GM12874 (cell line): ENCODE measurements around the gene RCOR1.

Experiments used
- TF ChIP-seq, protein P1 (sequence below): IDR thresholded peaks from 2 replicates; pipeline ENCODE4 v1.5.1; 2011; ENCODE audit warnings: low read depth, mild to moderate bottlenecking, control low read depth, low read length, moderate library complexity; ENCODE audit not compliant: insufficient read depth

Gene RCOR1

DNA sequence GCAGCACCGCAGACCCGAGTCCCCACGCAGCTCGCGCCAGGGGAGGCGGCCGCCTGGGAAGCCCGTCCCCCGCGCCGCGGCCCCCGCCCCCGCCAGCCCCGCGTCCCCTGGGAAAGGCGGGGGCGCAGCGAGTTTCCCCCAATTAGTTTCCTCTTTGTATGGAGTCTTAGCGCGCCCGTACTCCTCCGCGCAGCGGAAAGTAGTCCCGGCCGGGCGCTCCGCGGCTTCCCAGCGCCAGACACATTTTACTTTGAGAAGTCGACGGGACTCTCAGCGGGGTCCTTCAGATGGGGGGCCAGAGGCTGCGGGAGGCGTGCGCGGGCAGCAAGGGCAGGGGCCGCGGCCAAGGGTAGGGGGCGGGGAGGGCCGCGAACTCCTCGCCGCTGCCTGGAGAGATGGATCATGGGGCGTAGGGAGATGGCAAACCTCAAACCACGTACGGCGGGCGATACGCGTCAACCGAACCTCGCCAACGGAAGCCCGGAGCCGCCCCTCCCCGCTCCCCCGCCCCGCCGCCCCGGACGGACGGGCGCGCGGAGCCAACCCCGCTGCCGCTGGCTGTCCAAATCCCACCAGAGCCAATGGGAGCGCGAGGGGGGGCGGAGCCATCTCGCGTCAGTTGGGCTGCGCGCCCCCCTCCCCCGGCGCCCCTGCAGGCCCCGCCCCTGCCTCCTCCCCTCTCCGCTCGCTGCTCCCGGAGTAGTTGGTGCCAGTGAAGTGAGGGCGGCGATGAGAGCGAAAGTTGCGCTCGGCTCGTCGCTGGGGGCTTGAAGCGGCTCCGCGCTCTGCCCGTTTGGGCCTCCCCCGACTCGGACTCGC lies at the start of gene RCOR1:
Gene RCOR1 (plus strand): TSS at position 706 of the 819 bp plus-strand sequence. CDS start 238 bp downstream, outside the sequence.
- TF ChIP-seq, protein P1, sequence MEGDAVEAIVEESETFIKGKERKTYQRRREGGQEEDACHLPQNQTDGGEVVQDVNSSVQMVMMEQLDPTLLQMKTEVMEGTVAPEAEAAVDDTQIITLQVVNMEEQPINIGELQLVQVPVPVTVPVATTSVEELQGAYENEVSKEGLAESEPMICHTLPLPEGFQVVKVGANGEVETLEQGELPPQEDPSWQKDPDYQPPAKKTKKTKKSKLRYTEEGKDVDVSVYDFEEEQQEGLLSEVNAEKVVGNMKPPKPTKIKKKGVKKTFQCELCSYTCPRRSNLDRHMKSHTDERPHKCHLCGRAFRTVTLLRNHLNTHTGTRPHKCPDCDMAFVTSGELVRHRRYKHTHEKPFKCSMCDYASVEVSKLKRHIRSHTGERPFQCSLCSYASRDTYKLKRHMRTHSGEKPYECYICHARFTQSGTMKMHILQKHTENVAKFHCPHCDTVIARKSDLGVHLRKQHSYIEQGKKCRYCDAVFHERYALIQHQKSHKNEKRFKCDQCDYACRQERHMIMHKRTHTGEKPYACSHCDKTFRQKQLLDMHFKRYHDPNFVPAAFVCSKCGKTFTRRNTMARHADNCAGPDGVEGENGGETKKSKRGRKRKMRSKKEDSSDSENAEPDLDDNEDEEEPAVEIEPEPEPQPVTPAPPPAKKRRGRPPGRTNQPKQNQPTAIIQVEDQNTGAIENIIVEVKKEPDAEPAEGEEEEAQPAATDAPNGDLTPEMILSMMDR = no peak

DNA sequence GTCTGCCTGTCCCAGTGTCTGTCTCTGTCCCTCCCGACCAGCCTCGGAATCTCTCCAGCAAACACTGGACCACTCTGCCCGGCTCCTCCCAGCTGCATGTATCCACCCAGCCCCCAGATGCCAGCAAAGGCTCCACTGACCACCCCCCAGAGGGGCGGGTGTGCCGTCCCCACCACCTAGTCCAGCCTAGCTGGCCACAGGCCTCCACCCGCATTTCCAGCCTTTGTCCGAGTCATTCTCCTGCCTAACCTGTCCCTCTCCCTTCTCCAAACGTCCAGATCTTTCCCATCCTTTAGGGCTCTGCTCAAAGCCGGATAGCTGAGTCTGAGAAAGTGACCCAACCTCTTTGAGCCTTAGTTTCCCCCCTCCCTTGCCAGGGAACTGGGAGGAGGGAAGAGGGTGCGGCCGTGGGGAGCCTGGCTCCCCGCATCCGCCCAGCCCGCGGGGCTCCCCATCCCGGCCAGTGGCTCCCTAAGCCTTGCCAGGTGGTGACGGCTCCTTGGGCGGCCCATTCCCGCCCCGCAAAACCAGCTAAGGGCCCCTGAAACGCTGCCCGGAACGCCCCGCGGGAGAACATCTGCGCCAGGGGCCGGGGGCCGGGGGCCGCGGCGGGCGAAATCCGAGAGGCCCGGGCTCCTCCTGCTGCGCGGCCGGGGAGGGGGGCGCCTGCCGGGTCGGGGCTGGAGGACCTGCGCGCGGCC lies 48.3 kb upstream of the RCOR1 start:
- TF ChIP-seq, protein P1 = no peak

DNA sequence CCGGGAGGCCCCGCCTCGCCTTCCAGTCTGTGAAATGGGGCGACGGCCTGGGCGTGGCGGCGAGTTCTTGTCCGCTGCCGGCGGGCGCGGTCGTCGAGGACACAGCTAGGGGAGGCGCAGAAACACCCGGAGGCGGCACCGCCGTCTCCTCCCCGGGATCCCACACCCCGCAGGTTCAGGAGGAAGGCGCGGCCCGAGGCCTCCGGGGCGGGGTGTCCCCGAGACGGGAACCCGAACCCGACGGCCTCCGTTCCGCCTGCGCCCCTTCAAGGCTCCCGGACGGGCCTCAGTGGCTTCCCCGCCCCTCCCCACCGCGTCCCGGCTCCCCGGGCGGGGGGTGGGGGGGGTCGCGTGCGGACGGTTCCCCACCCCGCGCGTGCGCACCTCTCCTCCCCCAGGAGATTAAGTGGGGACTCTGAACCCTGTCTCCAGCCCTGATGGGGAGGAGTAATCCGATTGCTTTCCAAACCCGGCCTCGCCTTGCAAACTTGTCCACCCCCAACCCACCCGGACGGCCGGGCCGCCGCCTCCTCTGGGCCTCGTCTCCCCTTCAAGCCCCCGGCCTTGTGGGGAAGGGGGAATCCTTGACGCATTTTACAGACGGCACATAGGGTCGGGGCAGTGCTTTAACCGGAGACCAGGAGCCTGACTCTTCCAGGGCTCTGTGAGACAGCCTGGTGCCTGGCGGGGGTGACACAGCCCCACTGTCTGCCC lies 47.5 kb upstream of the RCOR1 start:
- TF ChIP-seq, protein P1 = no peak

DNA sequence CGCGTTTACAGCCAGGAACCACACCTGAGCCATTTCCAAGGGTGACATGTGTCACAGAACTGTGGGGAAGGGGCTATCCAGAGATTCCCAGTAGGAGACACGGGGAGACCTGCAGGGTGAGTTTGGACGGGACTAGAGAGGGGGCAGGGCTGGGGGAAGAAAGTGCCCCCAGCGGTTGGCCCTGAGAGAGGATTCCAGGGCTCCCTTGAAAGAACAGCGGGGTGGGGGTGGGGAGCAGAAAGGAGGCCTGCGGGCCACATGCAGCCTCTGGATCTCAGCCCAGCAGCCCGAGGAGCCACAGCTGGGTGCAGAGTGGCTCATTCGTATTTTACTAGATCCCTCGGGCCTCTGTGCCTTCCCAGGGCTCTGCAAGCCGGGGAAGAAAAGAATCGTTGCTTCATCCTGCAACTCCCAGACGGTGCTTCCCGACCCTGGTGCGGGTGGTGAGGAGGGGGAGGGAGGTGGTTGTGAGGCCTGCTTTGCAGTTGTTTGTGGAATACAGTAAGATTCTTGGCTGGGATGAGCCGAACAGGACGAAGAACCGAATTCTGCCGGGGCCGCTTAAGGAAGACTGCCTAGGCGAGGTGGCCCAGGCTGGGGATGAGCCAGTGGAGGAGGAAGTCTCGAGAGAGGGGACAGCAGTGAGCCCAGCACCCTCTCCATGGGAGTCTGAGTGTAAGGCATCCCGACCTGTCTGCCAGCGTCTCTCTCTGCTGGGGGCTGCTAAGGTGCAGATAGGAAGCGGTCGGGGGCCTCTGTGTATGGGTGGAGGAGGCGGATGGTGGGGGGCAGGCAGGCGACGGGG lies 46.8 kb upstream of the RCOR1 start:
- TF ChIP-seq, protein P1 = no peak

DNA sequence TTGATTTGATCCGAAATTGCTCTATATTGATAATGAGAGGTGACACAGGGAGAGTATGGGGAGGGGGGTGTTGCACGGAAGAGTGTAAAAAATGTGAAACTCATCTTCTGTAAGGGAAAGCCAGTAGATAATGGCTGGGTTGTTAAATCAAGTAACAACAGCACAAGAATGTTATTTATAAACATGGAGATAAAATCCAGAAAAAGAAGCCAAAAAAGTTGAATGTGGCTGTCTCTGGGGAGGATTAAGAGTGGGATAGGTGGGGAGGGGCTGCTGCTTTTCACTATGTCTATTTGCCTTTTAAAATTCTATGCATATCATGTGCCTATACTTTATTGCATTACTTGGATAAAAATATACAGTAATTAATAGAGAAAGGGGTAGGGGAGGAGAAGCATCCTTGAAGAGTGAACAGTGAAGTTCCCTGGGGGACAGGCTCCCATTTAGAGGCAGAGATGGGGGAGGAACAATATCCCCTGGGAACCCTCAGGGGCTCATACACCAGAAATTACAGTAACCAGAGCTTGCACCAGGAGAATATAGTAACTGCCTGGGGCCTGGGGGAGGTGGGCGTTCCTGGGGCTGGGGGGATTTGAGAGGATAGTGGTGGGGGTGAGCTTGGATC lies 43.7 kb upstream of the RCOR1 start:
- TF ChIP-seq, protein P1 = no peak

DNA sequence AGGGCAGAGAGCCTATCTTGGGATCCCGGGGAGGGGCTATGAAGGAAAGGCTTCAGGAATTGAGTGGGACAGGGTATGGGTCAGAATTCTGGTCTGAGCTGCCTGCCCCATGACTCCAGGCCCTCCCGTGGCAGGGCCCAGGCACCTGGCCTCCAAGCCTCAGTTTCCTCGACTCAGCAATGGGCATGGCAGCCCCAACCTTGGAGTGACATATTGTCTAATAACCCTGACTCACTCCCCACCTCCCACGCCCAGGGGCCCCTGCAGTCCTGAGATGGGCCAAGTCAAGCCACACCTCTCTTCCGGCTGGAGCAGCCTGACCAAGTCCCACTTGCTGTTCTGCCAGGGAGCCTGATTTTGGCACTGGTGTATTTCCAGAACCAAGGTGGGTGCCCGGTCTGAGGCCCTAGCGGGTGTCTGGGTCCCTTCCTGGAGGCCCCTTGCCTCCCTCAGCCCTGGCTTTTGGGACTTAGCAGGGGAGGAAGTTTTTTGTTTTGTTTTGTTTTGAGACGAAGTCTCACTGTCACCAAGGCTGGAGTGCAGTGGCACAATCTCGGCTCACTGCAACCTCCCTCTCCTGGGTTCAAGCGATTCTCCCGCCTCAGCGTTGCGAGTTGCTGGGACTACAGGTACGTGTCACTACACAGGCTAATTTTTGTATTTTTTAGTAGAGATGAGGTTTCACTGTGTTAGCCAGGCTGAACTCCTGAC lies 40.3 kb upstream of the RCOR1 start:
- TF ChIP-seq, protein P1 = no peak
